AG04450 (cell line): ENCODE measurements around the gene CRKL. TPM values are rescaled to one million over a fixed set of nuclear protein-coding genes. Genes with fewer than 3 reads are reported as not detected.

ENCODE experiments used
- CTCF ChIA-PET: fragments of 300-600, 350-600 bp; formaldehyde crosslinking; extraction: SDS; loops from one replicate; lab custom pipeline; 2022; ENCODE audit warnings: antibody characterized with exemption, inconsistent platforms; lab: Charles Lee
- POLR2A ChIA-PET: fragments of 350-600 bp; formaldehyde crosslinking; extraction: SDS; loops from one replicate; lab custom pipeline; 2021; ENCODE audit warnings: antibody characterized with exemption, inconsistent platforms; lab: Yijun Ruan, JAX
- DNase-seq: peaks from one replicate; pipeline ENCODE4 v3.0.0-alpha.2; 2011; ENCODE audit warnings: low read depth, low spot score
- H3K27ac ChIP-seq: one replicate; pipeline ENCODE4 v1.5.1; 2012; ENCODE audit warnings: low read depth, low read length, control low read depth
- H3K27me3 ChIP-seq: one replicate; pipeline ENCODE4 v1.6.0; 2012; ENCODE audit warnings: low read length; ENCODE audit not compliant: control insufficient read depth, insufficient read depth
- H3K4me3 ChIP-seq: 2 replicates; pipeline ENCODE4 v1.5.1; 2011; ENCODE audit warnings: mild to moderate bottlenecking, low read depth, low read length, control low read depth
- H3K9me3 ChIP-seq: 2 replicates; pipeline ENCODE4 v1.5.1; 2012; ENCODE audit warnings: low read length; ENCODE audit not compliant: control insufficient read depth, insufficient read depth
- polyA plus RNA-seq: library from polyadenylated mRNA; depleted of rRNA; stranded (reverse); fragments of >200 nt; gene quantifications from 2 replicates; pipeline ENCODE4 v1.2.3, GENCODE V29; 2011
- TF ChIP-seq, protein P1 (sequence below): IDR thresholded peaks from 2 replicates; pipeline ENCODE4 v1.5.1; 2011; ENCODE audit warnings: low read depth, low read length, control low read depth, inconsistent platforms

The CRKL gene
- polyA plus RNA-seq, 1 experiment: 24.1 TPM

DNA sequence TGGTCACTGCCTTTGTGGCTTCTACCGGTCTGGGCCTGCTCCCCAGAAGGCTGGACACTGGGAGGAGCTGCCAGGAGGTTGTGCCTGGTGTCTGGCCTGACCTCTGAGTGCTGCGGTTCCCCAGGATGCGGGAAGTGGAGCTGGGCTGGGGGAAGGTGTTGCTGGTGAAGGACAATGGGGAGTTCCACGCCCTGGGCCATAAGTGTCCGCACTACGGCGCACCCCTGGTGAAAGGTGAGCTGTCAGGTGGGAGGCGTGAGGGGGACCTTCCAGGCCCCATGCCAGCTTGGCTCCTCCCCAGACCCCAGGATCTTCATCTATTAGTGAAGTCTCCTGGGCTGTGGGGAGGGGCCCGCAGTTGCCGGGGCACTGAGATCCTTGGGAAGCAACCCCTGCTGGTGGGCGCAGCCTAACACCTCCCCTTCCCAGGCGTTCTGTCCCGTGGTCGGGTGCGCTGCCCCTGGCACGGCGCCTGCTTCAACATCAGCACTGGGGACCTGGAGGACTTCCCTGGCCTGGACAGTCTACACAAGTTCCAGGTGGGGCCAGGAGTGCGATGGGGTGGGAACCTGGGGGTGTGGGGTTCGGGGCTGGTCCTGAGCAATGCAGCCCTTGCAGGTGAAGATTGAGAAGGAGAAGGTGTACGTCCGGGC, 56.6 kb downstream of the CRKL start:
- CTCF ChIA-PET: no interaction called here
- TF ChIP-seq, protein P1, sequence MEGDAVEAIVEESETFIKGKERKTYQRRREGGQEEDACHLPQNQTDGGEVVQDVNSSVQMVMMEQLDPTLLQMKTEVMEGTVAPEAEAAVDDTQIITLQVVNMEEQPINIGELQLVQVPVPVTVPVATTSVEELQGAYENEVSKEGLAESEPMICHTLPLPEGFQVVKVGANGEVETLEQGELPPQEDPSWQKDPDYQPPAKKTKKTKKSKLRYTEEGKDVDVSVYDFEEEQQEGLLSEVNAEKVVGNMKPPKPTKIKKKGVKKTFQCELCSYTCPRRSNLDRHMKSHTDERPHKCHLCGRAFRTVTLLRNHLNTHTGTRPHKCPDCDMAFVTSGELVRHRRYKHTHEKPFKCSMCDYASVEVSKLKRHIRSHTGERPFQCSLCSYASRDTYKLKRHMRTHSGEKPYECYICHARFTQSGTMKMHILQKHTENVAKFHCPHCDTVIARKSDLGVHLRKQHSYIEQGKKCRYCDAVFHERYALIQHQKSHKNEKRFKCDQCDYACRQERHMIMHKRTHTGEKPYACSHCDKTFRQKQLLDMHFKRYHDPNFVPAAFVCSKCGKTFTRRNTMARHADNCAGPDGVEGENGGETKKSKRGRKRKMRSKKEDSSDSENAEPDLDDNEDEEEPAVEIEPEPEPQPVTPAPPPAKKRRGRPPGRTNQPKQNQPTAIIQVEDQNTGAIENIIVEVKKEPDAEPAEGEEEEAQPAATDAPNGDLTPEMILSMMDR: no peak
- no peak overlapping the region for H3K27ac ChIP-seq
- POLR2A ChIA-PET: interaction anchor here (0.6 to 3.5 kb wide), 3 partner anchors 8 to 31 kb away, joined by 3 to 21 read pairs (median 4); partner anchors contain the start of gene LZTR1
- H3K9me3 ChIP-seq: peaks cover 11% of the 10 kb centered on the region
- no peak for DNase-seq
- peaks cover 2% of the 10 kb centered on the region for H3K27me3 ChIP-seq
- no peak overlapping the region for H3K4me3 ChIP-seq

DNA sequence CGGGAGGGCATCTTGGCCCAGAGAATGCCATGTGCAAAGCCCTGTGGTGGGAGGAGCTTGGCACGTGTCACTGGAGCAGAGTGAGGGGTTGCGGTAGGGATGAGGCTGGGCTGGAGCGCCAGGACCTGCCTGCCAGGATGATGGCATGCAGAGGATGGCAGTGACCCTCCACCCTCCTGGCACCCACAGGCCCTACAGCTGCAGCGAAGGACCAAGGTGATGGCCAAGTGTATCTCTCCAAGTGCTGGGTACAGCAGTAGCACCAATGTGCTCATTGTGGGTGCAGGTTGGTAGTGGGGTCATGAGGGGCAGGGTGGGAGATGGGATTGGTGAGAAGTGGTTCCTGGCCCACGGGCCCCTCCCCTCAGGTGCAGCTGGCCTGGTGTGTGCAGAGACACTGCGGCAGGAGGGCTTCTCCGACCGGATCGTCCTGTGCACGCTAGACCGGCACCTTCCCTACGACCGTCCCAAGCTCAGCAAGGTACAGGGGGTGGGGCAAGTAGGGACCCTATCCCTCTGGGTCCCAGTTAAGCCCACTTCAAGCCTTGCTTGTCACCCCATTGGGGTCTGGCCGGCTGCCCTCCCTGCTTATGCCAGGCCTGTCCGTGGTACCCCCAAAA, 57.2 kb downstream of the CRKL start:
- Histone ChIP-seq H3K27me3 (peaks cover 2% of the 10 kb centered on the region), H3K9me3 (peaks cover 16% of the 10 kb centered on the region), H3K4me3 (no peak overlapping the region), H3K27ac (no peak overlapping the region)
- DNase-seq: no peak
- CTCF ChIA-PET: no interaction called here
- TF ChIP-seq, protein P1: no peak
- POLR2A ChIA-PET: interaction anchor here (0.8 kb wide), 1 partner anchor 11 kb away, joined by 4 read pairs; no protein-coding TSS in a partner anchor

DNA sequence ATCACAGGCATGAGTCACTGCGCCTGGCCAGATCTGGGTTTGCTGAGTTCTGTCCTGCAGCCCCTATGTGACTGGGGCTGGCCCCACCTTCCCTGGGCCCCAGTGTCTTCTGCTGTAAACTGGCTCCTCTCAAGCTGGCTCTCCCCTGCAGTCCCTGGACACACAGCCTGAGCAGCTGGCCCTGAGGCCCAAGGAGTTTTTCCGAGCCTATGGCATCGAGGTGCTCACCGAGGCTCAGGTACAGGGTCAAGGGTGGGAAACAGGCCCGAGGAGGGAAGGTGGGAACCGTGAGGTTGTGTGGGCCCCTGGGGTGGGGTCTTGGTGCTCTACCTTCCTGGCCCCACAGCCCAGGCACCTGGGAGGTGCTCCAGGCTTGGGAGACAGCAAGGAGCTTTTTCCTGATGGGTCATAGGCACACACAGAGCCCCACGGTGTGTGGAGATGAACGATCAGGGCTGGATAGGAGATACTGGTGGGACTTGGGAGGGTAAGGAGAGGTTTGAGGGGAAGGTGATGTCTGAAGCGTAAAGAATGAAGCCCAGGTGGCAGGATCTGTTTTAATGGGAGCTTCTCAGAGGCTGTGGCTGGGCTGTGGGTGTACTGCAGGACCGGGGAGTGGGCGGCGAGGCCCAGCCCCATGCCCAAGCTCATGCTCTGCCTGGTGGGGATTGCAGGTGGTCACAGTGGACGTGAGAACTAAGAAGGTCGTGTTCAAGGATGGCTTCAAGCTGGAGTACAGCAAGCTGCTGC, 58.5 kb downstream of the CRKL start:
- Histone ChIP-seq H3K27ac (no peak overlapping the region), H3K4me3 (no peak overlapping the region), H3K9me3 (peaks cover 16% of the 10 kb centered on the region), H3K27me3 (peaks cover 2% of the 10 kb centered on the region)
- ChIA-PET CTCF (no interaction called here), POLR2A (no interaction called here)
- no peak for DNase-seq
- TF ChIP-seq, protein P1: no peak

- H3K27me3 ChIP-seq: peaks cover 2% of the 10 kb centered on the region
- no peak for DNase-seq
- H3K4me3 ChIP-seq: no peak overlapping the region
- peaks cover 16% of the 10 kb centered on the region for H3K9me3 ChIP-seq
- TF ChIP-seq, protein P1: no peak
- ChIA-PET POLR2A (no interaction called here), CTCF (no interaction called here)
- H3K27ac ChIP-seq: no peak overlapping the region
Measured at GRCh38 chr22:20976291-20976877, 59.2 kb downstream of the CRKL start.
